Progenitor cell of endocrine pancreas (in vitro differentiated cells): ENCODE data around the gene TTC24. TPM values are rescaled to one million over a fixed set of nuclear protein-coding genes. Genes with fewer than 3 reads are reported as not detected.
A peak's percentile ranks its signal among the peaks of the same experiment; 100 is the strongest.

Source experiments
- DNase-seq: peaks from one replicate; pipeline ENCODE4 v3.0.0; 2021; ENCODE audit warnings: low spot score; ENCODE audit not compliant: unreplicated experiment
- H3K27ac Mint-ChIP-seq: 2 replicates; pipeline ENCODE4 v1.8.0; 2021; ENCODE audit warnings: mild to moderate bottlenecking, moderate library complexity, mixed read lengths
- H3K27me3 Mint-ChIP-seq: 2 replicates; pipeline ENCODE4 v1.8.0; 2021; ENCODE audit warnings: mixed read lengths
- H3K36me3 Mint-ChIP-seq: 2 replicates; pipeline ENCODE4 v1.8.0; 2022; ENCODE audit warnings: mixed read lengths; ENCODE audit not compliant: insufficient read depth
- H3K4me1 Mint-ChIP-seq: 2 replicates; pipeline ENCODE4 v1.8.0; 2021; ENCODE audit warnings: low read depth, mixed read lengths
- H3K4me3 Mint-ChIP-seq: 2 replicates; pipeline ENCODE4 v1.8.0; 2021; ENCODE audit warnings: low read depth, mild to moderate bottlenecking, moderate library complexity, mixed read lengths
- H3K9me3 Mint-ChIP-seq: 2 replicates; pipeline ENCODE4 v1.8.0; 2021; ENCODE audit warnings: low read depth, mixed read lengths
- total RNA-seq: library from RNA; stranded (reverse); gene quantifications from 2 replicates; pipeline ENCODE4 v1.2.1, GENCODE V29; 2021
- TF ChIP-seq, protein P1 (sequence below): fragments of 200-600 bp; sonication (generic); IDR thresholded peaks from one replicate; pipeline ENCODE4 v1.5.0; 2021; ENCODE audit warnings: antibody characterized with exemption, mild to moderate bottlenecking; ENCODE audit not compliant: unreplicated experiment

TTC24 gene
- total RNA-seq, 1 donor from 2014 or later: not detected

- Mint-ChIP-seq H3K4me1 (peaks cover 4% of the 10 kb centered on the region), H3K9me3 (no peaks in the 10 kb centered on the region), H3K27ac (no peak overlapping the region), H3K36me3 (no peaks in the 10 kb centered on the region), H3K27me3 (peaks cover 68% of the 10 kb centered on the region), H3K4me3 (no peak overlapping the region)
- no peak for DNase-seq
- TF ChIP-seq, protein P1, sequence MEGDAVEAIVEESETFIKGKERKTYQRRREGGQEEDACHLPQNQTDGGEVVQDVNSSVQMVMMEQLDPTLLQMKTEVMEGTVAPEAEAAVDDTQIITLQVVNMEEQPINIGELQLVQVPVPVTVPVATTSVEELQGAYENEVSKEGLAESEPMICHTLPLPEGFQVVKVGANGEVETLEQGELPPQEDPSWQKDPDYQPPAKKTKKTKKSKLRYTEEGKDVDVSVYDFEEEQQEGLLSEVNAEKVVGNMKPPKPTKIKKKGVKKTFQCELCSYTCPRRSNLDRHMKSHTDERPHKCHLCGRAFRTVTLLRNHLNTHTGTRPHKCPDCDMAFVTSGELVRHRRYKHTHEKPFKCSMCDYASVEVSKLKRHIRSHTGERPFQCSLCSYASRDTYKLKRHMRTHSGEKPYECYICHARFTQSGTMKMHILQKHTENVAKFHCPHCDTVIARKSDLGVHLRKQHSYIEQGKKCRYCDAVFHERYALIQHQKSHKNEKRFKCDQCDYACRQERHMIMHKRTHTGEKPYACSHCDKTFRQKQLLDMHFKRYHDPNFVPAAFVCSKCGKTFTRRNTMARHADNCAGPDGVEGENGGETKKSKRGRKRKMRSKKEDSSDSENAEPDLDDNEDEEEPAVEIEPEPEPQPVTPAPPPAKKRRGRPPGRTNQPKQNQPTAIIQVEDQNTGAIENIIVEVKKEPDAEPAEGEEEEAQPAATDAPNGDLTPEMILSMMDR: no peak
Observed at GRCh38 chr1:156619582-156619955, 40.0 kb downstream of the TTC24 start.

- Mint-ChIP-seq H3K4me3 (peak overlapping the region; percentile 26), H3K4me1 (peaks cover 3% of the 10 kb centered on the region), H3K9me3 (no peaks in the 10 kb centered on the region), H3K36me3 (no peaks in the 10 kb centered on the region), H3K27ac (no peak overlapping the region), H3K27me3 (peaks cover 77% of the 10 kb centered on the region)
- TF ChIP-seq, protein P1: no peak
- DNase-seq: no peak
Observed at GRCh38 chr1:156622581-156623297, 43.2 kb downstream of the TTC24 start.

GRCh38 chr1:156623946-156624813 is 44.7 kb downstream of the TTC24 start:
- DNase-seq: peak; percentile 54
- peaks cover 75% of the 10 kb centered on the region for H3K27me3 Mint-ChIP-seq
- peak overlapping the region; percentile 35 for H3K4me3 Mint-ChIP-seq
- H3K4me1 Mint-ChIP-seq: peaks cover 3% of the 10 kb centered on the region
- H3K9me3 Mint-ChIP-seq: no peaks in the 10 kb centered on the region
- H3K27ac Mint-ChIP-seq: no peak overlapping the region
- no peaks in the 10 kb centered on the region for H3K36me3 Mint-ChIP-seq
- TF ChIP-seq, protein P1: peak; percentile 48

- Mint-ChIP-seq H3K4me3 (no peak overlapping the region), H3K9me3 (no peaks in the 10 kb centered on the region), H3K4me1 (peaks cover 3% of the 10 kb centered on the region), H3K27ac (no peak overlapping the region), H3K27me3 (peaks cover 71% of the 10 kb centered on the region), H3K36me3 (no peaks in the 10 kb centered on the region)
- DNase-seq: no peak
- TF ChIP-seq, protein P1: no peak
Observed at GRCh38 chr1:156624814-156625435, 45.4 kb downstream of the TTC24 start.

DNA sequence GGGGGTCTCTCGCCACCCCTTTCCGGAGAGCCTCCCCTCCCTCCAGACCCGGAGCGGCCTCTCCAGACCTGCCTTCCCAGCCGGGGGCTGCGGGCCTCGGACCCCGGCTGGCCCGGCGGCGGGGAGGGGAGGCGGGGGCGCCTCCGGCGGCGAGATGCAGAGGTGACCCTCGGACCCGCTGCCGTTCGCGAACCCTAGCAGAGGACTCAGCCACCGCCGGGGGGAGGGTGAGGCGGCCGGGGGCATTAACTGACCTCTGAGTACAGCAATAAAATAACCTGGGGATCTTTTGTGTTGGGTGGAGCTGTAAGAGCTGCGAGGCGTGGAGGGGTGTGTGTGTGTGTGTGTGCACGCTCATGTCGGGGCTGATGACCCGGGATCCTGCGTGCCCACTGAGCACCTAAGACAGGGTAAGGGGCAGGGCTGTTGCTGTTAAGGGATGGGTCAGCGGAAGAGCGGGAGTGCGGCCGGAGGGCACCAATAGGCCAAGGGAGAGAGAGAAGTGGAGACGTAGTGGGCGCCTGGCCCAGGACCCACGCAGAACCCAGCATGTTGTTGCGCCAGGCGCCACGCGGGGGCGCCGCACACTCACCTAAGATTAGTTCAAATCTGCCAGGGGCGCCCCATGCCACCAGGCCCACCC is 46.0 kb downstream of the TTC24 start:
- TF ChIP-seq, protein P1: peak; percentile 70
- DNase-seq: peak; percentile 41
- Mint-ChIP-seq H3K27ac (no peak overlapping the region), H3K9me3 (no peaks in the 10 kb centered on the region), H3K27me3 (peaks cover 65% of the 10 kb centered on the region), H3K4me1 (peaks cover 3% of the 10 kb centered on the region), H3K36me3 (no peaks in the 10 kb centered on the region), H3K4me3 (peak overlapping the region; percentile 53)
